ENCODE results near the gene SLC35A5.

Gene SLC35A5

GRCh38 chr3:112627419-112627818 lies 65.6 kb downstream of the SLC35A5 start:
- TF ChIP-seq CTCF (IDR thresholded peaks at IDR 0.05; ENCODE audit: extremely low read depth, missing control alignments) = no peak
- no peak for DNase-seq (ENCODE audit: low spot score)

- no peak for DNase-seq (ENCODE audit: low spot score)
- no peak for TF ChIP-seq CTCF (IDR thresholded peaks at IDR 0.05; ENCODE audit: extremely low read depth, missing control alignments)
Measured at GRCh38 chr3:112627919-112628466, 66.1 kb downstream of the SLC35A5 start.

- DNase-seq (ENCODE audit: low spot score) = no peak
- no peak for TF ChIP-seq CTCF (IDR thresholded peaks at IDR 0.05; ENCODE audit: extremely low read depth, missing control alignments)
Measured at GRCh38 chr3:112629425-112629824, 67.6 kb downstream of the SLC35A5 start.

GRCh38 chr3:112631257-112631656 lies 69.4 kb downstream of the SLC35A5 start:
- no peak for DNase-seq (ENCODE audit: low spot score)
- TF ChIP-seq CTCF (IDR thresholded peaks at IDR 0.05; ENCODE audit: extremely low read depth, missing control alignments) = no peak

- no peak for DNase-seq (ENCODE audit: low spot score)
- no peak for TF ChIP-seq CTCF (IDR thresholded peaks at IDR 0.05; ENCODE audit: extremely low read depth, missing control alignments)
Measured at GRCh38 chr3:112632596-112632995, 70.8 kb downstream of the SLC35A5 start.

GRCh38 chr3:112633191-112633590 lies 71.3 kb downstream of the SLC35A5 start:
- no peak for TF ChIP-seq CTCF (IDR thresholded peaks at IDR 0.05; ENCODE audit: extremely low read depth, missing control alignments)
- no peak for DNase-seq (ENCODE audit: low spot score)

GRCh38 chr3:112633757-112634156 lies 71.9 kb downstream of the SLC35A5 start:
- DNase-seq (ENCODE audit: low spot score) = no peak
- no peak for TF ChIP-seq CTCF (IDR thresholded peaks at IDR 0.05; ENCODE audit: extremely low read depth, missing control alignments)

Data from GM20000 (cell line).